SJCRH30 (cell line): ENCODE data around the gene NPC2. TPM values are rescaled to one million over a fixed set of nuclear protein-coding genes. Genes with fewer than 3 reads are reported as not detected.

Source experiments
- DNase-seq, 2 experiments: peaks; one replicate each; pipeline ENCODE4 v3.0.0-alpha.2; 2015 to 2020
- H3K27ac ChIP-seq: fragments of 250-450 bp; sonication (Bioruptor Pico); 2 replicates; pipeline ENCODE4 v1.5.1; 2020; ENCODE audit warnings: mild to moderate bottlenecking, moderate library complexity
- H3K27me3 ChIP-seq: fragments of 250-450 bp; sonication (Bioruptor Pico); 2 replicates; pipeline ENCODE4 v1.5.1; 2020; ENCODE audit warnings: mild to moderate bottlenecking, moderate library complexity
- H3K36me3 ChIP-seq: fragments of 250-450 bp; sonication (Bioruptor Pico); 2 replicates; pipeline ENCODE4 v1.5.1; 2020; ENCODE audit warnings: mild to moderate bottlenecking, moderate library complexity
- H3K4me1 ChIP-seq: fragments of 250-450 bp; sonication (Bioruptor Pico); 2 replicates; pipeline ENCODE4 v1.5.1; 2020; ENCODE audit warnings: mild to moderate bottlenecking, moderate library complexity
- H3K4me3 ChIP-seq: fragments of 250-450 bp; sonication (Bioruptor Pico); 2 replicates; pipeline ENCODE4 v1.5.1; 2020; ENCODE audit warnings: mild to moderate bottlenecking, moderate library complexity
- H3K9me3 ChIP-seq: fragments of 250-450 bp; sonication (Bioruptor Pico); replicated peaks from 2 replicates; pipeline ENCODE4 v1.5.1; 2020; ENCODE audit warnings: mild to moderate bottlenecking, moderate library complexity
- total RNA-seq: library from RNA; depleted of rRNA; stranded (reverse); fragments of >200 nt; shearing (Covaris generic); gene quantifications from 2 replicates; pipeline ENCODE4 v1.2.3, GENCODE V29; 2014

NPC2 gene
- total RNA-seq, 1 experiment from 2014 or later = 99.2 TPM

- no peaks in the 10 kb centered on the region for H3K27me3 ChIP-seq
- no peaks in the 10 kb centered on the region for H3K36me3 ChIP-seq
- H3K4me3 ChIP-seq = no peak overlapping the region
- no peaks in the 10 kb centered on the region for H3K9me3 ChIP-seq
- no peak for DNase-seq
- H3K4me1 ChIP-seq = no peaks in the 10 kb centered on the region
- H3K27ac ChIP-seq = no peak overlapping the region
These were observed 8.6 kb upstream of the NPC2 start for GRCh38 chr14:74501691-74502090.

DNA sequence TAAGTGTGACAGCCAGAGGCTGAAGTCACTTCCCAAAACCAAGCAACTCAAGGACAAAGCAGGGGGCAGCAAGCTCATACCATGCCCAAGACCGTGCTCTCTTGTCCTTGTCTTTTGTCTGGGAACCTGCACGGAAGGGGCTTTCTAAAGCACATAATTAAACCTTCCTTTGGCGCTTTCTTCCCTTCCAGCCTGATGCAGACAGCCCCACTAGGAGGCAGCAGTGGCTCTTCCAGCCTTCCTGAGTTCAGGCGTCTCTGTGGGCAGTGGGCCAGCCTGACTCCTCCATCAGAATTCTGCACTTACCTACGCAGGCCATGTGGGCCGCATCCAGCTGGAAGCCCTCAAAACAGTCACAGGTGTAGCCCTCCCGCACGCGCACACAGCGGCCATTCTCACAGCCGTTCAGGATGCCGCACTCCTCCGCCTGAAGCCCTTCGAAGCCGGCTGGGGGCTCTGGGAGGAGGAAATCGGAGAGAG is 8.1 kb upstream of the NPC2 start:
- DNase-seq = peak; percentile 62 to 79
- Histone ChIP-seq H3K36me3 (no peaks in the 10 kb centered on the region), H3K4me1 (no peaks in the 10 kb centered on the region), H3K4me3 (no peak overlapping the region), H3K27me3 (no peaks in the 10 kb centered on the region), H3K27ac (no peak overlapping the region), H3K9me3 (no peaks in the 10 kb centered on the region)

- Histone ChIP-seq H3K9me3 (no peaks in the 10 kb centered on the region), H3K36me3 (no peaks in the 10 kb centered on the region), H3K27ac (no peak overlapping the region), H3K4me3 (no peak overlapping the region), H3K4me1 (no peaks in the 10 kb centered on the region), H3K27me3 (no peaks in the 10 kb centered on the region)
- no peak for DNase-seq
These were observed 7.5 kb upstream of the NPC2 start for GRCh38 chr14:74500417-74501134.

- Histone ChIP-seq H3K4me1 (0 out of 2 replicates have a peak, but pooled peaks cover 3% of the 10 kb centered on the region), H3K27ac (no peak overlapping the region), H3K27me3 (no peaks in the 10 kb centered on the region)
These were observed 2.3 kb upstream of the NPC2 start for GRCh38 chr14:74495356-74495755.

GRCh38 chr14:74493343-74494261 is 497 bp upstream of the NPC2 start, which contains the start of gene ISCA2:
Gene ISCA2, plus strand, starts transcription at chr14:74493765. Its CDS starts 10 bp downstream, at chr14:74493775.
- no peaks in the 10 kb centered on the region for H3K36me3 ChIP-seq
- peaks cover 8% of the 10 kb centered on the region; the same call in 1 of the 2 replicates for H3K4me1 ChIP-seq
- peak within 1 kb of the TSS; percentile 56 for H3K27ac ChIP-seq
- no peaks in the 10 kb centered on the region for H3K9me3 ChIP-seq
- no peaks in the 10 kb centered on the region for H3K27me3 ChIP-seq
- peak; percentile 99 for DNase-seq
- peak within 1 kb of the TSS; percentile 90 for H3K4me3 ChIP-seq

More at GRCh38 chr14:74495356-74495755, 2.3 kb upstream of the NPC2 start:
- H3K4me3 ChIP-seq = no peak overlapping the region
- H3K9me3 ChIP-seq = no peaks in the 10 kb centered on the region
- H3K36me3 ChIP-seq = no peaks in the 10 kb centered on the region
- DNase-seq = no peak

DNA sequence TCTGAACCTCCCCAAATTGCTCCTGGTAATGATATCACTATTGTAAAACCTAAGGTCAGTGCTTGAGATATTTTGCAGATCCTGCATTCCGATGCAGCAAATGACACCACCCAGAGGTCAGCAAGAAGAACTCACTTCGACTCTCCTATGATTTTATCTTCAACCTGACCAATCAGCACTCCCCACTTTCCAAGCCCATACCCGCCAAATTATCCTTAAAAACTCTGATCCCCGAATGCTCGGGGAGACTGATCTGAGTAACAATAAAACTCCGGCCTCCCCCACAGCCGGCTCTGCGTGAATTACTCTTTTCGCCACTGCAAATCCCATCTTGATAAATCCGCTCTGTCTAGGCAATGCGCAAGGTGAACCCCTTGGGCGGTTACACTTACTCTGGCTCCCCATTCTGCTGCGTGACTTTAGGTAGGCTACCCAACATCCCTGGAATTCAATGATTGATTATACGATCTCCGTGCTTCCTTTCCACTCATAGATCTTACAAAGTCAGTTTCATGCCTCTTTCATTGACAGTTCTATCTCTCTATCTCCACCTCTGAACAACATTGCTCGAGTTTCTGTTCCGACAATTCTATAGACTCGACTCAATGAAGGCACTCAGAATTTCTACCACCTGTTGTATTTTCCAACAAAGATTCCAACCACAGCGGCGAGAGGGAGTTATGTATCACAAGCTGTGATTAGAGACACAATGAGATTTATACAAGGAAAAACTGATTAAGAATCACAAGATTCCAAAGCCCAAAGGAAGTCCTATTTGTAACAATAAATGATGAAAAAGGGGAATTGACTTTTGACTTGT is 939 bp downstream of the NPC2 start:
- peak in 1 of 2 experiments; percentile 54 for DNase-seq
- Histone ChIP-seq H3K36me3 (no peaks in the 10 kb centered on the region), H3K27me3 (no peaks in the 10 kb centered on the region), H3K4me3 (peak overlapping the region; percentile 76), H3K27ac (peak overlapping the region; percentile 53), H3K9me3 (no peaks in the 10 kb centered on the region), H3K4me1 (peaks cover 9% of the 10 kb centered on the region; the same call in 1 of the 2 replicates)

DNA sequence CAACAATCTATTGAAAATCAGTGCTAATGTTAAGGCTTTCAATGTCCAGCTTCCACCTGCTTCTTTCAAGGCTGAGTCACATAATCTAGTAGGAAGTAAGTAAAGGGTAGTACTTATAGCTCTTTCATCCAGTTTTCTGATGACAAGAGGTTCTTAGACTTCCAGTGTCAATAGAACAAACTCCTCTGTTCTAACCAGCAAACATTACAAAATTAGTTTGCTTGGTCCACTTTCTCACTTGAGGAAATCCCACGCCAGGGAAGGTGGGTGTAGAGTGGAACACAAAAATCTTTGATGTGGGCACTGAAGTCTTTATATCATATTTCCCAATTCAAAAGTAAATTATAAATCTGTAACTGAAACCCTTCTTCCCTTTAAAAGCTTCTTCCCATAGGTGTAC is 2.6 kb downstream of the NPC2 start:
- peaks cover 13% of the 10 kb centered on the region for H3K4me1 ChIP-seq
- H3K27me3 ChIP-seq = no peaks in the 10 kb centered on the region
- DNase-seq = no peak
- H3K4me3 ChIP-seq = no peak overlapping the region
- no peak overlapping the region for H3K27ac ChIP-seq
- H3K9me3 ChIP-seq = no peaks in the 10 kb centered on the region
- H3K36me3 ChIP-seq = no peaks in the 10 kb centered on the region

DNA sequence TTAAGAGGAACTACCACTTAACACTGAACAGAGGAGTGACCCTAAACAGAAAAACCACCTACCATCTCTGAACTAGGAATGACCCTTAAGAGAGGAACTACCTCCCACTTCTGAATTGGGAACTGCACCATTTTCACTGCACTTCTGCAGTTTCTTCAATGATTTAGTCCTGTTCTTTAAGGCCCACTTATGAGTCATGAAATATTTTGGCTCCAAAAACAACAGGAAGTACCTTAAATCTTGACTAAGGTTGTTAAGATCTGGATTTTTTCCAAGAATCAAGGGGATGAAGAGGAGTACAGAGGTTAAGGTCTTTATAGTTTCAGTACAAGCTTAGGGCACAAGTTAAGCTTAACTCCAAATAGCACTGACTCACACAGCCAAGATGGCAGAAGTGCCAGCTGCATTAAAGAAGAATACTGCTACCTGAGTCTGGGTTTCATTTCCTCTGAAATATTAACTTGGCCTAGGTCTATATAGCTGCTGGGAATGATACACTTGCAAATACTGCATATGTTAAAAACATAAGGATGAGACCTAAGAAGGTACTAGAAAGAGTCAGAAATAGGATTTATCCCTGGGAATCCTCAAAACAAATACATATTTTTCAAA is 4.2 kb downstream of the NPC2 start:
- no peaks in the 10 kb centered on the region for H3K36me3 ChIP-seq
- no peak overlapping the region for H3K27ac ChIP-seq
- H3K4me3 ChIP-seq = no peak overlapping the region
- H3K9me3 ChIP-seq = no peaks in the 10 kb centered on the region
- no peak for DNase-seq
- no peaks in the 10 kb centered on the region for H3K27me3 ChIP-seq
- peaks cover 10% of the 10 kb centered on the region for H3K4me1 ChIP-seq

DNA sequence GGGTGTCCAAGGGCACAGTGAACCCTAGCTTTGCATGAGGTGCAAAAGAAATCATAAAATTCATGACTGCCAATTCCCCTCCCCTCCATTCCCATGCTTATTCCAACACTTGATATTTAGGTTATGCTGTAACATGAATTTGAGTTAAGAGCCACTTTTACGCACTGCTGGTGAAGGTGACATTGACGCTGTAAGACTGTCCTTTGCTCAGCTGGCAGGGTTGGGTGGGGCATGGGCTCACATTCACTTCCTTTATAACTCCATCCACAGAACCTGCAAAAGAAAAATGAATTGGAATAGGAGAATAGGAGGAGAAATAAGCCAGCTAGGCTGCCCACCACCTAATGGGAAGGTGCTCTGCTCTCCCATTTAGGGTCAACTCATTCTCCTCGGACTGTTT is 6.9 kb downstream of the NPC2 start:
- no peak overlapping the region for H3K27ac ChIP-seq
- peaks cover 10% of the 10 kb centered on the region for H3K4me1 ChIP-seq
- DNase-seq = no peak
- no peak overlapping the region for H3K4me3 ChIP-seq
- H3K9me3 ChIP-seq = no peaks in the 10 kb centered on the region
- no peaks in the 10 kb centered on the region for H3K36me3 ChIP-seq
- no peaks in the 10 kb centered on the region for H3K27me3 ChIP-seq

- Histone ChIP-seq H3K4me1 (peaks cover 4% of the 10 kb centered on the region), H3K9me3 (no peaks in the 10 kb centered on the region), H3K27ac (no peak overlapping the region), H3K27me3 (no peaks in the 10 kb centered on the region), H3K4me3 (no peak overlapping the region), H3K36me3 (no peaks in the 10 kb centered on the region)
- DNase-seq = no peak
These were observed 9.8 kb downstream of the NPC2 start for GRCh38 chr14:74483321-74483720.

- Histone ChIP-seq H3K27ac (no peak overlapping the region), H3K27me3 (no peaks in the 10 kb centered on the region), H3K4me3 (no peak overlapping the region), H3K4me1 (peaks cover 4% of the 10 kb centered on the region), H3K36me3 (no peaks in the 10 kb centered on the region), H3K9me3 (no peaks in the 10 kb centered on the region)
- no peak for DNase-seq
These were observed 10.5 kb downstream of the NPC2 start for GRCh38 chr14:74482571-74482970.

- no peaks in the 10 kb centered on the region for H3K27me3 ChIP-seq
- H3K4me1 ChIP-seq = no peaks in the 10 kb centered on the region
- no peak for DNase-seq
- H3K27ac ChIP-seq = no peak overlapping the region
- H3K4me3 ChIP-seq = no peak overlapping the region
- H3K36me3 ChIP-seq = no peaks in the 10 kb centered on the region
- no peaks in the 10 kb centered on the region for H3K9me3 ChIP-seq
These were observed 13.1 kb downstream of the NPC2 start for GRCh38 chr14:74480046-74480445.

GRCh38 chr14:74478996-74479635 is 14.0 kb downstream of the NPC2 start:
- H3K27ac ChIP-seq = no peak overlapping the region
- H3K4me3 ChIP-seq = no peak overlapping the region
- no peaks in the 10 kb centered on the region for H3K4me1 ChIP-seq
- H3K36me3 ChIP-seq = no peaks in the 10 kb centered on the region
- no peaks in the 10 kb centered on the region for H3K27me3 ChIP-seq
- no peaks in the 10 kb centered on the region for H3K9me3 ChIP-seq
- peak in 1 of 2 experiments; percentile 57 for DNase-seq

GRCh38 chr14:74476607-74477006 is 16.5 kb downstream of the NPC2 start:
- Histone ChIP-seq H3K4me3 (no peak overlapping the region), H3K4me1 (no peaks in the 10 kb centered on the region), H3K9me3 (no peaks in the 10 kb centered on the region), H3K27ac (no peak overlapping the region), H3K27me3 (no peaks in the 10 kb centered on the region), H3K36me3 (no peaks in the 10 kb centered on the region)
- DNase-seq = no peak
